Suprapubic skin (tissue), 4 donors: ENCODE data around the gene GADD45G.

Experiments
- CTCF ChIP-seq, 2 donors: fragments of 200-600 bp in 1 of 2; fragments of 450-650 bp in 1 of 2; sonication (generic) in 1 of 2; IDR thresholded peaks; one replicate each; pipeline ENCODE4 v1.5.1; 2016 to 2019; ENCODE audit warnings: antibody characterized with exemption in 2 of 2, mild to moderate bottlenecking in 1 of 2, moderate library complexity in 1 of 2
- POLR2A ChIP-seq, 2 donors: fragments of 450-650 bp; IDR thresholded peaks; one replicate each; pipeline ENCODE4 v1.6.1; 2017; ENCODE audit warnings: antibody characterized with exemption in 2 of 2, mild to moderate bottlenecking in 2 of 2, moderate library complexity in 2 of 2
- POLR2AphosphoS5 ChIP-seq, 3 donors: sonication (generic); formaldehyde crosslinking; IDR thresholded peaks; one replicate each; pipeline ENCODE4 v1.6.1; 2017; ENCODE audit warnings: antibody characterized with exemption in 3 of 3

GRCh38 chr9:89638359-89638758, 33.5 kb downstream of the GADD45G start:
- no peak for TF ChIP-seq CTCF (IDR thresholded peaks at IDR 0.05)
- TF ChIP-seq POLR2AphosphoS5 (IDR thresholded peaks at IDR 0.05), result no peak
- no peak for TF ChIP-seq POLR2A (IDR thresholded peaks at IDR 0.05)
